H9 (cell line): ENCODE measurements around the gene GLT1D1. TPM values are rescaled to one million over a fixed set of nuclear protein-coding genes. Genes with fewer than 3 reads are reported as not detected.
A peak's percentile ranks its signal among the peaks of the same experiment; 100 is the strongest.

Experiments
- DNase-seq: peaks from one replicate; pipeline ENCODE4 v3.0.0-alpha.2; 2017
- H2AFZ ChIP-seq: one replicate; pipeline ENCODE4 v1.6.1; 2013; ENCODE audit warnings: mild to moderate bottlenecking, low read length, control low read depth, moderate library complexity
- H2AK5ac ChIP-seq: 2 replicates; pipeline ENCODE4 v1.6.1; 2013; ENCODE audit warnings: low read length, control low read depth, mixed read lengths; ENCODE audit not compliant: insufficient read length
- H2BK120ac ChIP-seq: one replicate; pipeline ENCODE4 v1.6.1; 2013; ENCODE audit warnings: low read depth, mild to moderate bottlenecking, low read length, control low read depth, inconsistent platforms; ENCODE audit not compliant: poor library complexity, severe bottlenecking
- H2BK12ac ChIP-seq: 2 replicates; pipeline ENCODE4 v1.6.1; 2013; ENCODE audit warnings: low read length, control low read depth, mixed read lengths, low read depth; ENCODE audit not compliant: insufficient read length
- H2BK15ac ChIP-seq: 2 replicates; pipeline ENCODE4 v1.6.1; 2013; ENCODE audit warnings: low read depth, low read length, control low read depth
- H2BK20ac ChIP-seq: one replicate; pipeline ENCODE4 v1.6.1; 2013; ENCODE audit warnings: low read depth, mild to moderate bottlenecking, low read length, control low read depth, inconsistent platforms; ENCODE audit not compliant: poor library complexity, severe bottlenecking
- H2BK5ac ChIP-seq: 2 replicates; pipeline ENCODE4 v1.6.1; 2013; ENCODE audit warnings: low read length, control low read depth, mixed read lengths; ENCODE audit not compliant: insufficient read length
- H3K14ac ChIP-seq: 2 replicates; pipeline ENCODE4 v1.6.1; 2013; ENCODE audit warnings: low read length, control low read depth; ENCODE audit not compliant: insufficient read depth
- H3K18ac ChIP-seq: 2 replicates; pipeline ENCODE4 v1.6.1; 2013; ENCODE audit warnings: low read depth, mild to moderate bottlenecking, mixed read lengths, low read length, control low read depth; ENCODE audit not compliant: insufficient read length
- H3K23ac ChIP-seq: 2 replicates; pipeline ENCODE4 v1.6.1; 2013; ENCODE audit warnings: low read length, control low read depth, mixed read lengths, low read depth; ENCODE audit not compliant: insufficient read length
- H3K23me2 ChIP-seq: 2 replicates; pipeline ENCODE4 v1.6.1; 2013; ENCODE audit warnings: low read depth, mild to moderate bottlenecking, mixed read lengths, low read length, control low read depth; ENCODE audit not compliant: insufficient read length, poor library complexity, severe bottlenecking
- H3K27ac ChIP-seq: 2 replicates; pipeline ENCODE4 v1.5.1; 2013; ENCODE audit warnings: low read length, control low read depth, mixed read lengths, low read depth; ENCODE audit not compliant: insufficient read length
- H3K27me3 ChIP-seq: 2 replicates; pipeline ENCODE4 v1.6.1; 2013; ENCODE audit warnings: low read length, control low read depth, inconsistent platforms; ENCODE audit not compliant: insufficient read depth
- H3K4ac ChIP-seq: 2 replicates; pipeline ENCODE4 v1.6.1; 2013; ENCODE audit warnings: low read depth, mild to moderate bottlenecking, control low read depth, inconsistent platforms, low read length, moderate library complexity
- H3K4me1 ChIP-seq: 2 replicates; pipeline ENCODE4 v1.6.1; 2013; ENCODE audit warnings: low read length, control low read depth, inconsistent platforms; ENCODE audit not compliant: insufficient read depth
- H3K4me2 ChIP-seq: 2 replicates; pipeline ENCODE4 v1.6.1; 2013; ENCODE audit warnings: low read length, control low read depth, mixed read lengths; ENCODE audit not compliant: insufficient read length, insufficient read depth
- H3K56ac ChIP-seq: 2 replicates; pipeline ENCODE4 v1.6.1; 2013; ENCODE audit warnings: low read depth, mild to moderate bottlenecking, mixed read lengths, low read length, control low read depth; ENCODE audit not compliant: insufficient read length
- H3K79me1 ChIP-seq: 2 replicates; pipeline ENCODE4 v1.6.1; 2013; ENCODE audit warnings: low read depth, mild to moderate bottlenecking, moderate library complexity, low read length, control low read depth, inconsistent platforms; ENCODE audit not compliant: insufficient read depth, poor library complexity, severe bottlenecking
- H3K79me2 ChIP-seq: 2 replicates; pipeline ENCODE4 v1.6.1; 2013; ENCODE audit warnings: low read length, control low read depth, inconsistent platforms; ENCODE audit not compliant: insufficient read depth
- H3K9ac ChIP-seq: 2 replicates; pipeline ENCODE4 v1.6.1; 2013; ENCODE audit warnings: low read length, control low read depth, mixed read lengths; ENCODE audit not compliant: insufficient read length; ENCODE audit errors: extremely low read depth
- H3K9me3 ChIP-seq: one replicate; pipeline ENCODE4 v1.6.1; 2013; ENCODE audit warnings: low read depth, low read length, inconsistent platforms; ENCODE audit not compliant: control insufficient read depth
- H3T11ph ChIP-seq: one replicate; pipeline ENCODE4 v1.6.1; 2013; ENCODE audit warnings: mild to moderate bottlenecking, low read length, control low read depth, inconsistent platforms
- H4K20me1 ChIP-seq: one replicate; pipeline ENCODE4 v1.6.1; 2013; ENCODE audit not compliant: control insufficient read depth, insufficient read length, insufficient read depth
- H4K5ac ChIP-seq: 2 replicates; pipeline ENCODE4 v1.6.1; 2013; ENCODE audit warnings: low read depth, mild to moderate bottlenecking, mixed read lengths, low read length, control low read depth; ENCODE audit not compliant: insufficient read length
- H4K8ac ChIP-seq: replicated peaks from 2 replicates; pipeline ENCODE4 v1.6.1; 2013; ENCODE audit warnings: low read length, control low read depth, mixed read lengths, low read depth; ENCODE audit not compliant: insufficient read length
- H4K91ac ChIP-seq: 2 replicates; pipeline ENCODE4 v1.6.1; 2013; ENCODE audit warnings: low read depth, mild to moderate bottlenecking, moderate library complexity, mixed read lengths, low read length, control low read depth; ENCODE audit not compliant: insufficient read length
- H3K27ac Mint-ChIP-seq, 3 experiments: 2 replicates in 2 of 3; 3 replicates in 1 of 3; pipeline ENCODE4 v1.8.0; 2020 to 2021; ENCODE audit warnings: mixed read lengths in 3 of 3, mild to moderate bottlenecking in 1 of 3, moderate library complexity in 1 of 3
- H3K27me3 Mint-ChIP-seq: 2 replicates; pipeline ENCODE4 v1.8.0; 2021; ENCODE audit warnings: low read depth, mild to moderate bottlenecking, moderate library complexity, mixed read lengths
- H3K36me3 Mint-ChIP-seq, 3 experiments: 2 replicates in 2 of 3; 3 replicates in 1 of 3; pipeline ENCODE4 v1.8.0; 2020 to 2021; ENCODE audit warnings: low read depth in 3 of 3, mixed read lengths in 3 of 3; ENCODE audit not compliant: insufficient read depth in 1 of 3
- H3K4me1 Mint-ChIP-seq, 2 experiments: 2 replicates each; pipeline ENCODE4 v1.8.0; 2020; ENCODE audit warnings: mixed read lengths in 2 of 2
- H3K4me3 Mint-ChIP-seq, 2 experiments: 2 replicates in 1 of 2; 3 replicates in 1 of 2; pipeline ENCODE4 v1.8.0; 2020 to 2021; ENCODE audit warnings: mild to moderate bottlenecking in 2 of 2, mixed read lengths in 2 of 2, moderate library complexity in 1 of 2
- H3K9me3 Mint-ChIP-seq, 2 experiments: 2 replicates in 1 of 2; 3 replicates in 1 of 2; pipeline ENCODE4 v1.8.0; 2020; ENCODE audit warnings: mild to moderate bottlenecking in 2 of 2, mixed read lengths in 2 of 2, moderate library complexity in 1 of 2
- CTCF ChIP-seq: fragments of 200-600 bp; sonication (generic); conservative IDR thresholded peaks from 3 replicates; pipeline ENCODE4 v1.8.0; 2021; ENCODE audit warnings: antibody characterized with exemption, mild to moderate bottlenecking
- WGBS: extraction: QIAGEN DNeasy Blood & Tissue Kit; methylation state at CpG from one replicate; pipeline ENCODE4 v1.1.7; 2013; ENCODE audit warnings: missing lambda C conversion rate, low lambda C conversion rate, mixed read lengths; ENCODE audit not compliant: insufficient read length; ENCODE audit errors: extremely low coverage; 5-methylcytosine and 5-hydroxymethylcytosine counted together
- total RNA-seq: library from RNA; stranded (reverse); gene quantifications from 2 replicates; pipeline ENCODE4 v1.2.1, GENCODE V29; 2021

Gene GLT1D1
- total RNA-seq, 1 experiment from 2014 or later, result 7.0 TPM

- H2AFZ ChIP-seq, result no peak overlapping the region
- H4K5ac ChIP-seq, result no peak overlapping the region
- H2BK5ac ChIP-seq, result no peak overlapping the region
- no peaks in the 10 kb centered on the region for H3K9me3 Mint-ChIP-seq
- no peak for DNase-seq
- H3K14ac ChIP-seq, result no peak overlapping the region
- no peaks in the 10 kb centered on the region for H3K27me3 ChIP-seq
- H3K27ac Mint-ChIP-seq, result peak overlapping the region in 1 of 3 experiments; percentile 73; a peak in 3 of 7 replicates
- peaks cover 0 to 6% of the 10 kb centered on the region in 2 experiments; a peak in 2 of 4 replicates for H3K4me1 Mint-ChIP-seq
- H3T11ph ChIP-seq, result no peak overlapping the region
- no peaks in the 10 kb centered on the region for H3K23me2 ChIP-seq
- H2BK120ac ChIP-seq, result no peak overlapping the region
- no peak overlapping the region for H3K4me2 ChIP-seq
- no peaks in the 10 kb centered on the region for H3K4me1 ChIP-seq
- no CpG with 5 or more reads among the region's 7 CpGs for WGBS
- no peak overlapping the region for H2BK12ac ChIP-seq
- H3K23ac ChIP-seq, result no peak overlapping the region
- no peaks in the 10 kb centered on the region for H3K36me3 Mint-ChIP-seq
- no peak overlapping the region for H3K27ac ChIP-seq
- H4K8ac ChIP-seq, result no peak overlapping the region
- H3K9ac ChIP-seq, result no peak overlapping the region
- no peaks in the 10 kb centered on the region for H4K20me1 ChIP-seq
- H2AK5ac ChIP-seq, result no peak overlapping the region
- H3K56ac ChIP-seq, result no peak overlapping the region
- H2BK15ac ChIP-seq, result no peak overlapping the region
- no peaks in the 10 kb centered on the region for H3K79me2 ChIP-seq
- no peaks in the 10 kb centered on the region for H3K79me1 ChIP-seq
- H3K27me3 Mint-ChIP-seq, result no peaks in the 10 kb centered on the region
- H3K4ac ChIP-seq, result no peak overlapping the region
- H3K18ac ChIP-seq, result no peak overlapping the region
- no peak overlapping the region for H3K4me3 Mint-ChIP-seq
- H2BK20ac ChIP-seq, result no peak overlapping the region
- H3K9me3 ChIP-seq, result no peaks in the 10 kb centered on the region
- no peak overlapping the region for H4K91ac ChIP-seq
- no peak for TF ChIP-seq CTCF
Measured at GRCh38 chr12:128903236-128903635, 50.0 kb downstream of the GLT1D1 start.
